ENCODE measurements around the gene MBOAT2.

The MBOAT2 gene

DNA sequence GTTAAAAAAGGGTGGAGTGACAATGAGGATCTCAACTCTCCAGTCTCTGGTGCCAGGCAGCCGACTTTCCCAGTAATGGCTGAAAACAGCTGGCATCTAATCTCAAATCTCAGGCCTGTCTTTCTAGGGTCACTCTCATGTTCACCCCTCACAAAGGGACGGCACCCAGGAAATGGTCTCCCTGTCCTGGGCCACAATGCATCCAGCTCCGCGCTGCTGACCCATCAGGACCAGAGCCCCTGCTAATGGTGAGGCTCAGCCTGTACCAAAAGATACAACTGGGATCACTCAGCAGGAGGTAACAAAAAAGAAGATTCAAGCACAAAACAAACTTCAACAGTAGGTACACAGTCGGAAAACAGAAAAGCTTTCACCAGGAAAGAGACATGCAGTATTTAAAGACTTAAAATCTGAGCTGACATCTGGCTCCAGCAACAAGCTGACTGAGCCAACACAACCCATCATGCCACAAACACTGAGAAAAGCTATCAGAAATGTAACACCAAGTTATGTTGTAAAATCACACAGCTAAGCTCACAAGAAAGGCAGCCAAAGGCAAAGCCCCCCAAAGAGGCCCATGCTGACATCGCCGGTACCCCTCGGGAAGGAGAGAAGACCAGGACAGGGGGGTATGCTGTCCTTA lies 152.5 kb downstream of the MBOAT2 start:
- no peak for DNase-seq

DNA sequence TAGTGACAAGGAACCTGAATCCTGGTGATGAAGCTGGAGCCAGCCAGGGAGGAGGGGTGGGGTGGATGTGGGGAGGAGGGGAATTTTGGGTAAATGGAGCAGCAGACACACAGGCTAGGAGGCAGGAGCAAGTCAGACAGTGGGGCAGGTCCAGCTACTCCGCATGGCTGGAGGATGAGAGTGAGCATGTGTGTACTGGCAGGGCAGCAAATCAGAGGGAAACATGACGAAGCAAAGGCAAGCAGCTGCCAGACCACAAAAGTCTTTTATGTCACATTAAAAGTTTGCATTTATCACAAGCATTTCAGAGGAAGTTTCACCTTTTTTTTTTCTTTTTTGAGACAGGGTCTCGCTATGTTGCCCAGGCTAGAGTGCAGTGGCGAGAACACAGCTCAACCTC lies 154.2 kb downstream of the MBOAT2 start:
- DNase-seq = no peak

- DNase-seq = no peak
Observed at GRCh38 chr2:8848328-8849100, 155.0 kb downstream of the MBOAT2 start.

DNA sequence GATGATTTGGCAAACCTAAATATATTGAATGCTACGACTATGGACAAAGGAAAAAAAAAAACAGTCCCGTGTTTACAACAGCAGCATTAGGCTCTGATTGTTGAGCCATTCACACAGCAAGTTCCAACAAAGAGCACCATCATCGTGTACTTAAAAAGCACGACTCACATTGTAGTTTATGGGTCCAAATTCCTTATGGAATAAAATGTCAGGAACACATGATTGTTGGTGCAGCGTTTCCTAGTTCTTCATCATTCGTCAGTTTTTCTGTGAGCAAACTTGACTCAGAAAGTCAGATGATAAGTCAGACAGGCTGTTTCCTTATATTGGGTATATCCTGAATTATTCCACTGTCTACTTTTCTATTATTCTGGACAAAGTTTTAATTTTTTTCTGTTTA lies 156.1 kb downstream of the MBOAT2 start:
- DNase-seq = no peak

DNA sequence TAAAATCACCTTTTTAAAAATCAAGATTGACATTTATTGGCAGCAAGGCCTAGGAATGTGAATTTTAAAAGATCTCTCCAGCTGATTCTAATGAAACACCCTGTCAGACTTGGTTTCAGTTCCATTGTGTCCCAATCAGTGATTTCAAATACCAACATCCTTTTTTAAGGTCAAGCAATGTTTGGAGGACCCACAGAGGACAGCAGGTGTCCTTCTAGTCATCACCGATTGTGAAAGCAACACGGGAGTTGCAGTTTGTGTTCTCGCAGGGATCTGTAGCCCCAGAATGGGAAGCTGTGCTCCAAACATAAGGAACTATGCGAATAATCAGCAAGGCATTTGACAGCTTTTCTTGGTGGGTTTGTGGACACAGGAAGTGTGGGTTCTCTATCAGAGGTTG lies 161.6 kb downstream of the MBOAT2 start:
- DNase-seq = no peak

DNA sequence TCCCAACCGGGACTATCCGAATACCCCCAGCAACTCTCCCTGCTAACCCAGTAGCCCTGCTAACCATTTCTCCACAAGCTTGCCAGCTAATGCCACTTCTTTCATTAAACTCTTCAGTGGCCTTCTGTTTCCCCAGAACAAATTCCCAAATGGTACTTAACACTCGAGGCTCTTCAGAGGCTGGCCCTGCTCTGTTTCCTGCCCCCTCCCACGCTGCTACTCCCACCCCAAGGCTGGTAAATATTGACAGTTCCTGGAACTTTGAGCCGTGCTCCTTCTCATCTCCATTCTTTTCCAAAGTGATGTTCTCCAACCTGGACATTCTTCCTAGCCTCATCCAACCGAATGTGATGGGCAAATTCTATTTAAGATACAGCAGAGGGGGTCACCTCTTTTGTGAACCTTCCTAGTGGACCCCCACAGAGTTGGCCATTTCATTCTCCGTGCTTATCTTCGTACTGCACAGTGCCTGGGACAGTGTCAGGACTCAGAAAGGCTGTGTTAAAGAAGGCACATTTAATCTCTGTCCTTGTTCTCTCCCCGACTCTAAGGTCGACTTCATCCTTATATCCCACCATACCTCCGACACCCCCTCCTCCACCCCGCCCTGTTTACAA lies 162.9 kb downstream of the MBOAT2 start:
- DNase-seq = no peak

DNA sequence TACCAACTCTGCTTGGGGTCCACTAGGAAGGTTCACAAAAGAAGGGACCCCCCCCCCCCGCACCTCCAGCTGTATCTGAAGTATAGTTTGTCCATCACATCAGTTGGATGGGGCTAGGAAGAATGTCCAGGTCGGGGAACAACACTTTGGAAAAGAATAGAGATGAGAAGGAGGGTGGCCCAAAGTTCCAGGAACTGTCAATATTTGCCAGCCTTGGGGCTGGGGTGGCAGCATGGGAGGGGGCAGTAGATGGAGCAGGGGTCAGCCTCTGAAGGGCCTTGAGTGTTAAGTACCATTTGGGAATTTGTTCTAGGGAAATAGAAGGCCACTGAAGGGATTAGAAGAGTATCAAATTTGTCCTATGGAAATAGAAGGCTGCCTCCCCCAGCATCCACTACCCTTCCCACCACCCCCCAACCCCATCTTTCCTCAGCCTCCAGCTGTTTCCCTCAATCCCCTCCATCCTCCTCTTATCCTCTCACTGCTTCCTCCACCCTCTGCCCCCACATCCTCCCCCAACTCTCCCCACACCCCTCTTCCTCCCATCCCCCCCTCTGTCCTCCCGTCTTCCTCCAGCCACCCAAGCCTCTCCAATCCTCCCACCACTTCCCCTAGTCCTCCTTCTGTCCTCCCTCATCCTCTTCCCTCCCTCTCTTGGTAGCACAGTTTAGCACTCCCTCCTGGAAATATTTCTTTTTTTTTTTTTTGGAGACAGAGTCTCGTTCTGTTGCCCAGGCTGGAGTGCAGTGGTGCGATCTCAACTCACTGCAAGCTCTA lies 164.1 kb downstream of the MBOAT2 start:
- DNase-seq = no peak

DNA sequence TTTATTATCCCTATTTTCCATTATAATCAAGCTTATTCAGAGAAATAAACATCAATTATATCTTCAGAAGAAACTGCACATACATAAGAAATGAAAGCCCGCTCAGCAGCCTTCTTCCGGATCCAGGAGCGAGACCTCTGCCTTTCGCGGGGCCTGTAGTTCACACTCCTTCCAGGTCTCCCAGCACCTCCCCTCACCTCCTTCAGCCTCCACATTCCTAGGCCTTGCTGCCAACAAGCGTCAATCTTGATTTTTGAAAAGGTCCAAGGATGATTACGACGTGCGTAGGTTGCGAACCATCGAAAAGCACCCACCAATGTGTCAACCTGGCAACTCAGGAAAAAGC lies 165.7 kb downstream of the MBOAT2 start:
- no peak for DNase-seq

DNA sequence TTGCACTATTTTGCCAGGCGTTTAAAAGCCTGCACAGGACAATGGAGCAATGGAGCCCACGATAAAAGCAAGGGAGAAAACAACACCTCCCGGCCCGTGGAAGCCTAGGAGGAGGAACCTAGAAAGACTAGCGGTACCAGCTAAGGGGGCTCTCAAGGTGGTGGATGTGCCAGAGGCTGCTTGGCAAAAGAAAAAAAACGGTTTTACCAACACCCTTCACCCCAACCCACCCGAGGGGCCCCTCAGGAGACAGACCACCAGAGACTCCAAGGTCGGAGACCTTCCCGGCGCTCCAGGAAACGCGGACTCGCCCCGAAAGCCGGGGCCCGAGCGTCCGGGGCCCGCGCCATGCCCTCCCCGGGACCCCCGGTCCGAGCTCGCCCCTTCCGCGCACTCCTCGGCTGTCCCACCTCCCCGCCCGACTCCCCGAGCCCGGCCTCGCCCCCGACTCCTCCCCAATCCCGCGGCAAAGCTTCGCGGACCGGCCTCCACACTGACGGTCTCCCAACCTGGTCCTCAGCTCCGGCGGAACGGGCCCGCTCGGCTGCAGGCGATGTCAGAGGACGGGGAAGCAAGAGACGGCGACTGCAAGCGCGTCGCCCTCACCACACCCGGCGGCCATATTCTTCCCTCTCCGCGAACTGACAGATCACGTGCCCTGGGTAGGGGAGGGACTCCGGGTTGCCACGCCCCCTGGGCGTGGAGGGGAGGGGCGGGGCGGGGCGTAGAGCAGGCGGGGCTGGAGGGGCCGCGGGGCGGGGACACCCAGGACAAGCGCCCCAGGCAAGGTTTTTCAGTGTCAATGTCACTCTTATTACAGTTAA lies 166.3 kb downstream of the MBOAT2 start, which contains the start of gene KIDINS220:
KIDINS220 (minus strand) TSS at position 643 of the 824 bp plus-strand sequence. CDS start 10,520 bp downstream, outside the sequence.
- DNase-seq = peak; percentile 51

DNA sequence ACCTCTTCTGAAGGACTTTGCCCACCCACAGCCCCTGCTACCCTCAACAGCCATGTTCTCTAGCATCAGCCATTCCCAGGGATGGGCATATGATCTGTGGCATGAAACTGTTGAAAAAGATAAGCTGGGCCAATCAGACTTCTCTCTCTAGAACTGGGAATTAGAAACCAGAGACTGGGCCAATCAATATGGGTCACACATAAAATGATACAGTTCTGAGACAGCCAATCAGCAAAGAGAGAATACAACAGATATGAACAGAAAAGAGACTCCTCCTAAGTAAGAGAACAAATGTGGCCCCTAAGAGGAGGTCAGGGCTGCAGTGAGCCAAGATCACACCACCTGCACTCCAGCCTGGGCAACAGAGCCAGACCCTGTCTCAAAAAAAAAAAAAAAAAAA lies 168.2 kb downstream of the MBOAT2 start:
- DNase-seq = no peak

DNA sequence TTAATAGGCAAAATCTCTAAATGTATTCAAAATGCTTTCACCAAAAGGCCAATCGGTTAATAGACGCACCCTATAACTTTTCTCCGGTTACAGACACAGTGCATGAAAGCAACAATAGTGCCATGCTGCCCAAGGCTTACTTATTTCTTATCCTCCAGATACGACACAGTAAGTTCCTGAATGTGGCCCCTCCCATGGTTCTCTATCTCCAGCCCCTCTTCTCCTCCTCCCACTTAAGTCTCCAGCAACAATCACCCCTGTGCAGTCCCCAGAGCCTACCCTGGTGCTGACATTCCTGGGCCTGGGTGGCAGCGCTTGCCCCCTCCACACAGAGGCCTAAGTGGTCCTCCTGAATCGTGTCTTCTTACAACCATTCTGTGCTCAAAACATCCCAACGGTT lies 169.6 kb downstream of the MBOAT2 start:
- no peak for DNase-seq

- DNase-seq = no peak
Observed at GRCh38 chr2:8831516-8831915, 172.0 kb downstream of the MBOAT2 start.

DNA sequence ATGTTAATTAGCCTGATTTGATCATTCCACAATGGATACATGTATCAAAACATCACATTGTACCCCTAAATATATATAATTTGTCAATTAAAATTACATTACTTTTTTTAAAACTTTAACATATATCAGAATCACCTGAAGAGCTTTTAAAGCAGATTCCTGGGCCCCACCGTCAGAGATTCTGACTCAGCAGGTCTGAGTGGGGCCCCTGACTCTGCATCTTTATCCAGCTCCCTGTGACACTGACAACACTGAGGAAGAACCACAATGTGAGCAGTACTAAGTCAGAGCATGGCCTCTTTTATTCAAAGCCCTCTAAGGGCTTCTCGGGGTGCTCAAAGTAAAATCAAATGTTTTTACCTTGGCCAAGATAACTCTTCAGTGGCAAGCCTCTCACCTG lies 175.8 kb downstream of the MBOAT2 start:
- DNase-seq = no peak

DNA sequence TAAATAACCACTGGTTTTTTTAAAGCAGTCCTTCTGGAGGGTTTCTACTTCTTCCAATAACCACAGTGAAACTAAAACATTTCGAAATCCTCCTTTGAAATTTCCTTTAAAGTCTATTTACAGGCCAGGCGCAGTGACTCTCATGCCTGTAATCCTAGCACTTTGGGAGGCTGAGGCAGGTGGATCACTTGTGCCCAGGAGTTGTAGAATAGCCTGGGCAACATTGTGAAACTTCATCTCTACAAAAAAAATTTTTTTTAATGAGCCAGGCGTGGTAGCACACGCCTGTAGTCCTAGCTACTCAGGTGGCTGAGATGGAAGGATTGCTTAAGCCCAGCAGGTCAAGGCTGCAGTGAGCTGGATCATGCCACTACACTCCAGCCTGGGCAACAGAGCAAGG lies 181.3 kb downstream of the MBOAT2 start:
- DNase-seq = no peak

- DNase-seq = no peak
Observed at GRCh38 chr2:8821276-8822217, 181.9 kb downstream of the MBOAT2 start.

GRCh38 chr2:8819948-8820347 lies 183.5 kb downstream of the MBOAT2 start:
- DNase-seq = no peak

- DNase-seq = no peak
Observed at GRCh38 chr2:8819194-8819593, 184.3 kb downstream of the MBOAT2 start.

- no peak for DNase-seq
Observed at GRCh38 chr2:8817221-8817620, 186.3 kb downstream of the MBOAT2 start.

GRCh38 chr2:8806885-8807704 lies 196.4 kb downstream of the MBOAT2 start:
- no peak for DNase-seq
